ENCODE measurements around the gene TLL2. TPM values are rescaled to one million over a fixed set of nuclear protein-coding genes. Genes with fewer than 3 reads are reported as not detected.

TLL2 gene
- total RNA-seq, 4 donors from 2014 or later, result 0.30 to 0.60 TPM; not detected in 2

DNA sequence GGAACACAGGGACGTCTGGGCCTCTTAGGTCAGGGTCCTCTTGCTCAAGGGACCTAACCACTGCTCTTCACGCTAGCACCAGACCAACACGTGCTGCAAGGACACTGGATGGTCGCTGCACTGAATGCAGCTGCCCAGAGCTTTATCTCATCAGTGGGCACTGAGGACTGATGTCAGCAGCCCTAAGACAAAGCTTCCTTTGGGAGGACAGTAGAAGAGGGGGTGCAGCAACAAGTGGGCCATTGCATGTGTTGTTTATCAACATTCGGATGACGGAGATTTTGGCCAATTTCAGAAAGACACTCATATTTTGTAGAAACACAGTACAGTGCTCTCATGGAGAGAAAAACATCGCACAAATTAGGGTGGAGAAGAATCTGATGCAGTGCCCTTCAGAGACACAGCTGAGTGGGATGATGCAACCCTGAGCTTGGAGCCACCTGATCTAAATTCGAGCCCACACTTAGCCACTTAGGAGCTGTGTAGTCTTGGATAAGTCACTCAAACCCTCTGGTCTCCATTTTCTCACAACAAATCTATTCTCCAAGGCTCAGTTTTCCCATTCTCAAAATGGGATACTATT, 156.6 kb downstream of the TLL2 start:
- H3K27me3 ChIP-seq, result peaks cover 27% of the 10 kb centered on the region

GRCh38 chr10:96352582-96352981, 161.1 kb downstream of the TLL2 start:
- Histone ChIP-seq H3K27me3 (peaks cover 14% of the 10 kb centered on the region), H3K27ac (no peak overlapping the region), H3K4me3 (no peak overlapping the region), H3K4me1 (no peaks in the 10 kb centered on the region), H3K36me3 (no peaks in the 10 kb centered on the region), H3K9me3 (no peaks in the 10 kb centered on the region)
- DNase-seq (ENCODE audit: low spot score in 2 of 2), result no peak
- 72% methylated on average over 4 of the region's 4 CpGs for WGBS
- TF ChIP-seq POLR2AphosphoS5 (IDR thresholded peaks at IDR 0.05), result no peak
- no peak for TF ChIP-seq EP300 (IDR thresholded peaks at IDR 0.05)
- no peak for TF ChIP-seq POLR2A (IDR thresholded peaks at IDR 0.05)
- TF ChIP-seq, protein P1, sequence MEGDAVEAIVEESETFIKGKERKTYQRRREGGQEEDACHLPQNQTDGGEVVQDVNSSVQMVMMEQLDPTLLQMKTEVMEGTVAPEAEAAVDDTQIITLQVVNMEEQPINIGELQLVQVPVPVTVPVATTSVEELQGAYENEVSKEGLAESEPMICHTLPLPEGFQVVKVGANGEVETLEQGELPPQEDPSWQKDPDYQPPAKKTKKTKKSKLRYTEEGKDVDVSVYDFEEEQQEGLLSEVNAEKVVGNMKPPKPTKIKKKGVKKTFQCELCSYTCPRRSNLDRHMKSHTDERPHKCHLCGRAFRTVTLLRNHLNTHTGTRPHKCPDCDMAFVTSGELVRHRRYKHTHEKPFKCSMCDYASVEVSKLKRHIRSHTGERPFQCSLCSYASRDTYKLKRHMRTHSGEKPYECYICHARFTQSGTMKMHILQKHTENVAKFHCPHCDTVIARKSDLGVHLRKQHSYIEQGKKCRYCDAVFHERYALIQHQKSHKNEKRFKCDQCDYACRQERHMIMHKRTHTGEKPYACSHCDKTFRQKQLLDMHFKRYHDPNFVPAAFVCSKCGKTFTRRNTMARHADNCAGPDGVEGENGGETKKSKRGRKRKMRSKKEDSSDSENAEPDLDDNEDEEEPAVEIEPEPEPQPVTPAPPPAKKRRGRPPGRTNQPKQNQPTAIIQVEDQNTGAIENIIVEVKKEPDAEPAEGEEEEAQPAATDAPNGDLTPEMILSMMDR (IDR thresholded peaks at IDR 0.05), result no peak

More for the DNA sequence above, 156.6 kb downstream of the TLL2 start:
- TF ChIP-seq POLR2AphosphoS5 (IDR thresholded peaks at IDR 0.05) (no peak), POLR2A (IDR thresholded peaks at IDR 0.05) (no peak), EP300 (IDR thresholded peaks at IDR 0.05) (no peak)
- TF ChIP-seq, protein P1 (IDR thresholded peaks at IDR 0.05), result no peak
- H3K4me3 ChIP-seq, result no peak overlapping the region
- no peak overlapping the region for H3K27ac ChIP-seq
- no peaks in the 10 kb centered on the region for H3K36me3 ChIP-seq
- no peaks in the 10 kb centered on the region for H3K9me3 ChIP-seq
- WGBS, result 82% methylated on average over 8 of the region's 8 CpGs
- DNase-seq (ENCODE audit: low spot score in 2 of 2), result no peak
- H3K4me1 ChIP-seq, result no peaks in the 10 kb centered on the region

GRCh38 chr10:96352027-96352426, 161.7 kb downstream of the TLL2 start:
- Histone ChIP-seq H3K36me3 (no peaks in the 10 kb centered on the region), H3K27me3 (peaks cover 10% of the 10 kb centered on the region), H3K4me3 (no peak overlapping the region), H3K4me1 (no peaks in the 10 kb centered on the region), H3K9me3 (no peaks in the 10 kb centered on the region), H3K27ac (no peak overlapping the region)
- no peak for TF ChIP-seq POLR2A (IDR thresholded peaks at IDR 0.05)
- TF ChIP-seq, protein P1 (IDR thresholded peaks at IDR 0.05), result no peak
- TF ChIP-seq POLR2AphosphoS5 (IDR thresholded peaks at IDR 0.05), result no peak
- no peak for TF ChIP-seq EP300 (IDR thresholded peaks at IDR 0.05)
- DNase-seq (ENCODE audit: low spot score in 2 of 2), result no peak

DNA sequence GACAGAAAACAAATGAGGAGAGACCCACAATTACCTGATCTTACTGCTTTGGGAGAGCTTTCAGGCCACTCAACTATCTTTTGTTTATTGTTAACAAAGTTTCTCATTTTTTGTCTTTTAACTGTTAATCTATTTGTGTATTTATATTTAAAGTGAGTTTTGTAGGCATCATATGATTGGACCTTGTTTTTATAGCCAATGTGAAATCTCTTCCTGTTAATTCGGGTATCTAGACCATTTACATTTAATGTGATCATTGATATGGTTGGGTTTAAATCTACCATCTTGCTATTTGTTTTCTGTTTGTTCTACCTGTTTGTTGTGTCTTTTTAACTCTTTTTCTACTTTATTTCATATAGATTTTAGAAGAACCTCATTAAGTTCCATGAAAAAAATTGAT, 167.4 kb downstream of the TLL2 start:
- Histone ChIP-seq H3K9me3 (peaks cover 8% of the 10 kb centered on the region), H3K4me1 (no peaks in the 10 kb centered on the region), H3K36me3 (no peaks in the 10 kb centered on the region), H3K27me3 (peaks cover 6% of the 10 kb centered on the region), H3K4me3 (no peak overlapping the region), H3K27ac (no peak overlapping the region)
- TF ChIP-seq POLR2AphosphoS5 (IDR thresholded peaks at IDR 0.05) (no peak), POLR2A (IDR thresholded peaks at IDR 0.05) (no peak), EP300 (IDR thresholded peaks at IDR 0.05) (no peak)
- TF ChIP-seq, protein P1 (IDR thresholded peaks at IDR 0.05), result no peak
- no peak for DNase-seq (ENCODE audit: low spot score in 2 of 2)
- WGBS, result 89% methylated on average over 1 of the region's 1 CpG

DNA sequence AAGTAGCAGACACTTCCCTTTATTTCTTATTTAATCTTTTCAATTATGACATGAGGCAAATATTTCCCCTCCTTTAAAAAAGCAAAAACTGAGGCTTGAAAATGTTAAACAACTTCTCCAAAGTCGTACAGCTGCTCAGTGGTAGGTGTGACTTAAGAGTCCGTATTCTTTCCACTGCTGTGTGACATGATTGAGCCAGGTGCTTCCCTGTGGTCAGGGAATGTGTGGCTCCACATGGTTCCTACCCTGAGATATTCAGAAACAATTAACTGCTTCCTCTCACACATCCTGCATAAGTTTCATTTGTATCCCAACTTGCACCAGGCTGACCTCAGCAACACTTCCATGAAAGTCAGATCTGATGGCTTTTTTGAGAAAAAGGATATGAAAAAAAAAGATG, 168.5 kb downstream of the TLL2 start:
- WGBS, result 56% methylated on average over 2 of the region's 2 CpGs
- Histone ChIP-seq H3K9me3 (peaks cover 8% of the 10 kb centered on the region), H3K36me3 (no peaks in the 10 kb centered on the region), H3K4me3 (no peak overlapping the region), H3K4me1 (no peaks in the 10 kb centered on the region), H3K27me3 (peaks cover 6% of the 10 kb centered on the region), H3K27ac (no peak overlapping the region)
- DNase-seq (ENCODE audit: low spot score in 2 of 2), result no peak
- TF ChIP-seq, protein P1 (IDR thresholded peaks at IDR 0.05), result no peak
- TF ChIP-seq POLR2AphosphoS5 (IDR thresholded peaks at IDR 0.05) (no peak), POLR2A (IDR thresholded peaks at IDR 0.05) (no peak), EP300 (IDR thresholded peaks at IDR 0.05) (no peak)
